Measurements from ENCODE around the gene TBL1XR1.

TBL1XR1 gene

DNA sequence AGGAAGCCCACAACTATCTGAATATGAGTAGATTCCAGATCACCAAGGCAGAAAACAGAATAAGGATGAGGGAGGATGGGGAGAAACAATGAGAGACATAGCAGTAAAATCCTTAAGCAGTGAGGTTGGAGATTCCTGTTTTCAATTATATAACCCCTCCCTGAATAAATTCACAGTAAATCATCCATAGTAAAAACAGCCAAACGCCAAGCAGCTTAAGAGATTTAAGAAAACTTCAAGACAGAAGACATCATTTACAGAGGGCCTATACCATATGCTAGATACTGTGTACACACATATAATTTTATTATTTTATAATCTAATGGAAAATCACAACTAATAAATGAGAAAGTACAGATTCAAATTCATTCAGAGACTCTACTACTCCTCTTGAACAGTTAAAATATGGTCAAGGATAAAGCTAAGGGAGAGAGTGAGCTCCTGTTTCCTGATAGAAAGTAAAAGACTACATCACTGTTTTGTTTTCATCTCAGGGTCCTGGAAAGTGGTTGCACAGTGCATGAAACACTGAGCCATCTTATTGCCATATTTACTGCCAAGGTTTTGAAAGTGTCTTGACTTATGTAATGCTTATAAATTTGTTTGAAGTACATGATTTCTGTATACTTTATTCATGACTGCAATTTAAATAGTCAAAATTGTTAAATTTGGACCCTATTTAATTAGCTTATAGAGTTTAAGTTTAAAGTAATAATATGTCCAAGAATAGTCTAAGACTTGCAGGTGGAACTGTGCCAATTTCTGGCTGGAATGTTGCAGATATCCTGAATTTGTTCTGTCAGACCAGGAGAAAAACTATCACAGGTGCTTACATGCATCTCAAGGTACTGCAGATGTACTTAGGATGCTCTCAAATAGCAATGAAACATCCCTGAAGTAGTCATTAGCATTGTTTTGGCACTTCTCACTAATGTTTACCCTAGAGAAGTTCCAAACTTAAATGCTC, 141.4 kb downstream of the TBL1XR1 start:
- H2AK5ac ChIP-seq (ENCODE audit: low read length): no peak overlapping the region
- no peak overlapping the region for H2BK120ac ChIP-seq (ENCODE audit: low read depth, low read length)
- H2BK5ac ChIP-seq (ENCODE audit: low read length): no peak overlapping the region
- no peak overlapping the region for H3K18ac ChIP-seq (ENCODE audit: low read length)
- H4K8ac ChIP-seq (ENCODE audit: low read depth, low read length): no peak overlapping the region
- H3K36me3 ChIP-seq (ENCODE audit: control insufficient read depth, insufficient read depth, low read length): no peaks in the 10 kb centered on the region
- no peak overlapping the region for H3K4me3 ChIP-seq (ENCODE audit: low read length)
- no peaks in the 10 kb centered on the region for H3K27me3 ChIP-seq (ENCODE audit: insufficient read depth, low read length, poor library complexity)
- H3K27ac ChIP-seq (ENCODE audit: low read depth, low read length): no peak overlapping the region
- no peak overlapping the region for H3K4ac ChIP-seq (ENCODE audit: low read depth, low read length)
- DNase-seq: no peak
- H3K79me2 ChIP-seq (ENCODE audit: control insufficient read depth, insufficient read depth, low read length): peaks cover 26% of the 10 kb centered on the region
- H3K79me1 ChIP-seq (ENCODE audit: low read length): peaks cover 13% of the 10 kb centered on the region
- WGBS (ENCODE audit: extremely low coverage, insufficient coverage, low lambda C conversion rate): no CpG with 5 or more reads among the region's 1 CpG
- no peak overlapping the region for H3K4me2 ChIP-seq (ENCODE audit: low read length)
- H3K4me1 ChIP-seq (ENCODE audit: control insufficient read depth, low read depth, low read length): no peaks in the 10 kb centered on the region
- no peak overlapping the region for H3K9ac ChIP-seq (ENCODE audit: low read length)
- no peak overlapping the region for H4K5ac ChIP-seq (ENCODE audit: low read length)
- no peak overlapping the region for H3K56ac ChIP-seq (ENCODE audit: low read length)
- H2BK15ac ChIP-seq (replicated peaks; ENCODE audit: low read depth): no peak overlapping the region
- H3K23ac ChIP-seq (ENCODE audit: low read length): no peak overlapping the region

DNA sequence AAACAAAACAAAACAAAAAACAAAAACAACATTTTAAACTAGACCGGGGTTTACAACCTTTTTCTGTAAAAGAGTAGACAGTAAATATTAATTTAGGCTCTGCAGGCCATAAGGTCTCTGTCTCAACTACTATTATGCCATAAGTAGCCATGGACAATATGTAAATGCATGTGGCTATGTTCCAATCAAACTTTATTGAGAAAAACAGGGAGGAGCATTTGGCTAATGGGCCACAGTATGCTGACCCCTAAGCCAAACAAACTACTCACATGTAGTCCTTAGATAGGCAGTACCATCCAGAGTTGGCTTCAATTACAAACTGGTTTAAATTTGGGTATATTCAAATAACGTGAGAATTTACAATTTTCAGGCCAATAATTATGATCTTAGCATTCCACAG, 144.2 kb downstream of the TBL1XR1 start:
- no peak overlapping the region for H2BK120ac ChIP-seq (ENCODE audit: low read depth, low read length)
- H2BK5ac ChIP-seq (ENCODE audit: low read length): no peak overlapping the region
- no peaks in the 10 kb centered on the region for H3K4me1 ChIP-seq (ENCODE audit: control insufficient read depth, low read depth, low read length)
- no peak overlapping the region for H4K5ac ChIP-seq (ENCODE audit: low read length)
- no CpG with 5 or more reads among the region's 2 CpGs for WGBS (ENCODE audit: extremely low coverage, insufficient coverage, low lambda C conversion rate)
- H3K27me3 ChIP-seq (ENCODE audit: insufficient read depth, low read length, poor library complexity): no peaks in the 10 kb centered on the region
- peaks cover 24% of the 10 kb centered on the region for H3K79me2 ChIP-seq (ENCODE audit: control insufficient read depth, insufficient read depth, low read length)
- no peak overlapping the region for H3K23ac ChIP-seq (ENCODE audit: low read length)
- no peak overlapping the region for H2AK5ac ChIP-seq (ENCODE audit: low read length)
- H2BK15ac ChIP-seq (replicated peaks; ENCODE audit: low read depth): no peak overlapping the region
- no peak overlapping the region for H3K56ac ChIP-seq (ENCODE audit: low read length)
- H3K4ac ChIP-seq (ENCODE audit: low read depth, low read length): no peak overlapping the region
- H3K4me3 ChIP-seq (ENCODE audit: low read length): no peak overlapping the region
- H3K18ac ChIP-seq (ENCODE audit: low read length): no peak overlapping the region
- no peak overlapping the region for H3K9ac ChIP-seq (ENCODE audit: low read length)
- H3K79me1 ChIP-seq (ENCODE audit: low read length): peaks cover 15% of the 10 kb centered on the region
- no peak overlapping the region for H3K27ac ChIP-seq (ENCODE audit: low read depth, low read length)
- peaks cover 3% of the 10 kb centered on the region for H3K36me3 ChIP-seq (ENCODE audit: control insufficient read depth, insufficient read depth, low read length)
- peak overlapping the region; percentile 13 for H4K8ac ChIP-seq (ENCODE audit: low read depth, low read length)
- DNase-seq: no peak
- no peak overlapping the region for H3K4me2 ChIP-seq (ENCODE audit: low read length)

DNA sequence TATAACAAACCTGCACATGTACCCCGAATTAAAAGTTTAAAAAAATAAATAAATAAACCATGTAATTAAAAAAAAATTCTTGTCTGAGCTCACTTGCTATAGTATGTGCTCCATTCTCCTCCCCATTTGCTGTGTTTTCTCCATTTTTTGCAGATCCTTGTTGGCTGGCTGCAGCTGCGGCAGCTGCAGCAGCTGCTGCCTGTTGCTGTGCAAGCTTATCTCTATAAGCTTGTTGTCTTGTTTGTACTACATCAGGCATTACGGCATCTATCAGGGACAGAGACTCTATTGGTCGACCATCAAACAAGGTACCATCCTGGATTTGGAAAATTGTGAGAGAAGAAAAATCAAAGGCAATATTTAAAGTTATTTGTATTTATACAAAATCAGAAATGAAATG, 145.9 kb downstream of the TBL1XR1 start:
- Histone ChIP-seq H2AK5ac (ENCODE audit: low read length) (no peak overlapping the region), H3K27me3 (ENCODE audit: insufficient read depth, low read length, poor library complexity) (no peaks in the 10 kb centered on the region), H3K9ac (ENCODE audit: low read length) (no peak overlapping the region), H3K27ac (ENCODE audit: low read depth, low read length) (no peak overlapping the region), H4K5ac (ENCODE audit: low read length) (no peak overlapping the region), H3K18ac (ENCODE audit: low read length) (no peak overlapping the region), H3K23ac (ENCODE audit: low read length) (no peak overlapping the region), H3K4me1 (ENCODE audit: control insufficient read depth, low read depth, low read length) (no peaks in the 10 kb centered on the region), H4K8ac (ENCODE audit: low read depth, low read length) (no peak overlapping the region), H3K56ac (ENCODE audit: low read length) (no peak overlapping the region), H3K4me2 (ENCODE audit: low read length) (no peak overlapping the region), H3K4ac (ENCODE audit: low read depth, low read length) (no peak overlapping the region), H2BK15ac (replicated peaks; ENCODE audit: low read depth) (no peak overlapping the region), H2BK5ac (ENCODE audit: low read length) (no peak overlapping the region), H3K4me3 (ENCODE audit: low read length) (no peak overlapping the region), H3K36me3 (ENCODE audit: control insufficient read depth, insufficient read depth, low read length) (peaks cover 3% of the 10 kb centered on the region), H3K79me1 (ENCODE audit: low read length) (peaks cover 9% of the 10 kb centered on the region), H3K79me2 (ENCODE audit: control insufficient read depth, insufficient read depth, low read length) (peaks cover 10% of the 10 kb centered on the region), H2BK120ac (ENCODE audit: low read depth, low read length) (no peak overlapping the region)
- peak; percentile 34 for DNase-seq
- WGBS (ENCODE audit: extremely low coverage, insufficient coverage, low lambda C conversion rate): no CpG with 5 or more reads among the region's 4 CpGs

DNA sequence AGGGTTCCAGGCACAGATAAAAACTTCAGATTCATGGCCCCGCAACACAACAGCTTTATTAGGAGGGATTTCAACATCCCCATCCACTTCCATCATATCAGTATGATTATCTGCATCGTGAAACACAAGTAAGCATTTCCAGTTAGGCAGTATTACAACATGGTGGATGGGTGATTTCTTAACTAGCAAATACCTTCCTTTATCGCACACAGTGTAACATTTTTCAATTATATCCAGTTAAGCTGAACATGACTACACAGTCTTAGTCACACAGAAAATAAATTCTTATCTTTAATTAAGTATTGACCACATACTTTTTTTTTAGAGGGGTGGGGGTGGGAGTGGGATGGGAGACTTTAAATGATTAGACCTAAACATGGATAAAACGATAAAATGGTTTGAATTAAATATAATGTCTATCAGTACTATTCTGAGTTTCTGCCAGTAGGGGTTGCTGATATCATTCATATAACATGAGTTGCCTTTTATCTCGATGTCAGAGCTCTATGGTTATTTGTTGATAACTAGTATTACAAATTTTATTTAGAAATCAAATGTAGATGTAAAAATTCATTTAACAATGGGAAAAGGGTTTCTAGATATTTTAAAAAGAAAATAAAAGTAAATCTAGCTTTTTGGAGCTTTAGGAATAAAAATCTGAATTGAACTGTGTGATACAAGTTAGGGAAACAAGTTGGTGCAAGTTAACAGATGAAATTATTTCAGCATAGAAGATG, 146.6 kb downstream of the TBL1XR1 start:
- no peak overlapping the region for H3K56ac ChIP-seq (ENCODE audit: low read length)
- peaks cover 3% of the 10 kb centered on the region for H3K36me3 ChIP-seq (ENCODE audit: control insufficient read depth, insufficient read depth, low read length)
- H3K27me3 ChIP-seq (ENCODE audit: insufficient read depth, low read length, poor library complexity): no peaks in the 10 kb centered on the region
- no peak overlapping the region for H4K8ac ChIP-seq (ENCODE audit: low read depth, low read length)
- H3K4me2 ChIP-seq (ENCODE audit: low read length): no peak overlapping the region
- peaks cover 9% of the 10 kb centered on the region for H3K79me2 ChIP-seq (ENCODE audit: control insufficient read depth, insufficient read depth, low read length)
- no peak overlapping the region for H3K9ac ChIP-seq (ENCODE audit: low read length)
- no peak overlapping the region for H3K27ac ChIP-seq (ENCODE audit: low read depth, low read length)
- no peak overlapping the region for H3K23ac ChIP-seq (ENCODE audit: low read length)
- no CpG with 5 or more reads among the region's 5 CpGs for WGBS (ENCODE audit: extremely low coverage, insufficient coverage, low lambda C conversion rate)
- H2BK5ac ChIP-seq (ENCODE audit: low read length): no peak overlapping the region
- H3K4me1 ChIP-seq (ENCODE audit: control insufficient read depth, low read depth, low read length): no peaks in the 10 kb centered on the region
- no peak for DNase-seq
- no peak overlapping the region for H2AK5ac ChIP-seq (ENCODE audit: low read length)
- H2BK120ac ChIP-seq (ENCODE audit: low read depth, low read length): no peak overlapping the region
- no peak overlapping the region for H3K18ac ChIP-seq (ENCODE audit: low read length)
- H4K5ac ChIP-seq (ENCODE audit: low read length): no peak overlapping the region
- H3K79me1 ChIP-seq (ENCODE audit: low read length): peaks cover 9% of the 10 kb centered on the region
- H2BK15ac ChIP-seq (replicated peaks; ENCODE audit: low read depth): no peak overlapping the region
- no peak overlapping the region for H3K4ac ChIP-seq (ENCODE audit: low read depth, low read length)
- no peak overlapping the region for H3K4me3 ChIP-seq (ENCODE audit: low read length)

DNA sequence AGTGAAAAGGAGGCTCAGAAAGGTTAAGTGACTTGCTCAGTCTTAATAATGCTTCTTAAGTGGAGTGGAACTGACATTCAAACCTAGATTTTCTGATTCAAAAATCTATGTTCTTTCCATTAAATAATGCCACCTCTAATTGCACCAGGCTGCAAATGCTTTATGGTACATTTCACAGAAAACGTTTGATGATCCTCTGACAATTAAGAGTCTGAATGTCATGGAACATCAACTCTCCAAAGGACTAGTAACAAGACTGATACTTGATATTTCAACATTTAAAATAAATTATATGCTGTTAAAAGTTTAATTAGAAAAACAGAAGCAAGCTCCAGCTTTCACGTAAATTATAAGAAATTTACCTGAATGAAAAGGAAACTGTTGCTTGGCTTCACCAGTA, 151.5 kb downstream of the TBL1XR1 start:
- no peak overlapping the region for H3K27ac ChIP-seq (ENCODE audit: low read depth, low read length)
- no peak overlapping the region for H3K4me2 ChIP-seq (ENCODE audit: low read length)
- peaks cover 5% of the 10 kb centered on the region for H3K79me2 ChIP-seq (ENCODE audit: control insufficient read depth, insufficient read depth, low read length)
- no peak overlapping the region for H3K9ac ChIP-seq (ENCODE audit: low read length)
- H4K8ac ChIP-seq (ENCODE audit: low read depth, low read length): no peak overlapping the region
- H3K56ac ChIP-seq (ENCODE audit: low read length): no peak overlapping the region
- H2BK15ac ChIP-seq (replicated peaks; ENCODE audit: low read depth): no peak overlapping the region
- H3K23ac ChIP-seq (ENCODE audit: low read length): no peak overlapping the region
- H4K5ac ChIP-seq (ENCODE audit: low read length): no peak overlapping the region
- no peak overlapping the region for H3K4ac ChIP-seq (ENCODE audit: low read depth, low read length)
- H2BK120ac ChIP-seq (ENCODE audit: low read depth, low read length): no peak overlapping the region
- H2BK5ac ChIP-seq (ENCODE audit: low read length): no peak overlapping the region
- no peaks in the 10 kb centered on the region for H3K4me1 ChIP-seq (ENCODE audit: control insufficient read depth, low read depth, low read length)
- H3K36me3 ChIP-seq (ENCODE audit: control insufficient read depth, insufficient read depth, low read length): peaks cover 7% of the 10 kb centered on the region
- H3K4me3 ChIP-seq (ENCODE audit: low read length): no peak overlapping the region
- no peak for DNase-seq
- WGBS (ENCODE audit: extremely low coverage, insufficient coverage, low lambda C conversion rate): no CpG with 5 or more reads among the region's 2 CpGs
- H3K18ac ChIP-seq (ENCODE audit: low read length): no peak overlapping the region
- H3K79me1 ChIP-seq (ENCODE audit: low read length): peaks cover 12% of the 10 kb centered on the region
- H3K27me3 ChIP-seq (ENCODE audit: insufficient read depth, low read length, poor library complexity): no peaks in the 10 kb centered on the region
- no peak overlapping the region for H2AK5ac ChIP-seq (ENCODE audit: low read length)

Measured in mesendoderm (in vitro differentiated cells).